Dedifferentiated amniotic fluid mesenchymal stem cell (primary cell): ENCODE results near the gene TMC6.
"Not testable (repeated sequence)": the region's sequence is repeated elsewhere in the genome, so short reads cannot be mapped to it uniquely, and the experiment has no call there.

ENCODE experiments used
- DNase-seq: peaks from one replicate; pipeline ENCODE4 v3.0.0-alpha.2; 2016; ENCODE audit errors: extremely low spot score

TMC6 gene

GRCh38 chr17:78111016-78111726, 17.4 kb downstream of the TMC6 start:
- no peak for DNase-seq

GRCh38 chr17:78110363-78111015, 18.1 kb downstream of the TMC6 start:
- no peak for DNase-seq

- DNase-seq = no peak
These were observed 19.1 kb downstream of the TMC6 start for GRCh38 chr17:78109489-78109761.

- DNase-seq = no peak
These were observed 19.6 kb downstream of the TMC6 start for GRCh38 chr17:78108726-78109488.

GRCh38 chr17:78107976-78108725, 20.4 kb downstream of the TMC6 start:
- DNase-seq = no peak

GRCh38 chr17:78107457-78107856, 21.1 kb downstream of the TMC6 start:
- DNase-seq = no peak

- no peak for DNase-seq
These were observed 22.3 kb downstream of the TMC6 start for GRCh38 chr17:78106211-78106610.

GRCh38 chr17:78105551-78105950, 23.0 kb downstream of the TMC6 start:
- no peak for DNase-seq

- DNase-seq = no peak
These were observed 23.5 kb downstream of the TMC6 start for GRCh38 chr17:78105101-78105500.

- no peak for DNase-seq
These were observed 24.0 kb downstream of the TMC6 start for GRCh38 chr17:78104540-78104941.

GRCh38 chr17:78103311-78103710, 25.2 kb downstream of the TMC6 start:
- no peak for DNase-seq

GRCh38 chr17:78101542-78101941, 27.0 kb downstream of the TMC6 start:
- DNase-seq = no peak

GRCh38 chr17:78101112-78101511, 27.4 kb downstream of the TMC6 start:
- no peak for DNase-seq

- no peak for DNase-seq
These were observed 32.5 kb downstream of the TMC6 start for GRCh38 chr17:78096093-78096492.

- no peak for DNase-seq
These were observed 33.5 kb downstream of the TMC6 start for GRCh38 chr17:78095035-78095434.

- DNase-seq = no peak
These were observed 35.7 kb downstream of the TMC6 start for GRCh38 chr17:78092794-78093324.

- DNase-seq = no peak
These were observed 38.8 kb downstream of the TMC6 start for GRCh38 chr17:78089576-78090281.

GRCh38 chr17:78088529-78088928, 40.0 kb downstream of the TMC6 start:
- DNase-seq = no peak

- no peak for DNase-seq
These were observed 41.8 kb downstream of the TMC6 start for GRCh38 chr17:78086740-78087139.

GRCh38 chr17:78082988-78083387, 45.6 kb downstream of the TMC6 start:
- DNase-seq = no peak

GRCh38 chr17:78082355-78082872, 46.1 kb downstream of the TMC6 start:
- not testable (repeated sequence) for DNase-seq
